HG03575 (cell line): ENCODE results near the gene AKAP7.
"Not testable (repeated sequence)": the region's sequence is repeated elsewhere in the genome, so short reads cannot be mapped to it uniquely, and the experiment has no call there.

ENCODE experiments used
- ATAC-seq: cut with Tn5 transposase; IDR thresholded peaks from one replicate; pipeline ENCODE4 v1.9.1; 2021; ENCODE audit not compliant: unreplicated experiment, insufficient number of reproducible peaks, low FRiP score; ENCODE audit errors: extremely low read depth

The AKAP7 gene

DNA sequence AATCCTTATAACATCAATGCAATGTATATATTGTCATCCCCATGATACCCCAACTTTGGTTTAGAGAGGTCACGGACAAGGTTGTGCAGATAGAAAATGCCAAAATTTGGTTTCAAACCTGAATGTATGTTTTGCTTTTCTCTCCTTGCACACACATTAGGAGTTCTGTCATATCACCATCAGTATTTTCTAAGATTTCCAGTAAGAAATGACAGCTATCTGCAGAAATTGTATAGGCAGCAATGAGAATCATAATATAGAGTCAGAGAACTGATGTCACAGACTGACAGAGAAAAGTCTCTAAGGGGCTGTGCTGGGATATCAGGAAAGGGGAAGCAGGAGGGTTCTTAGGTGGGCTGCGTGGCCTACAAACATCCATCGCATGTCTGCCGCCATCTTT lies 140.0 kb downstream of the AKAP7 start:
- no peak for ATAC-seq

DNA sequence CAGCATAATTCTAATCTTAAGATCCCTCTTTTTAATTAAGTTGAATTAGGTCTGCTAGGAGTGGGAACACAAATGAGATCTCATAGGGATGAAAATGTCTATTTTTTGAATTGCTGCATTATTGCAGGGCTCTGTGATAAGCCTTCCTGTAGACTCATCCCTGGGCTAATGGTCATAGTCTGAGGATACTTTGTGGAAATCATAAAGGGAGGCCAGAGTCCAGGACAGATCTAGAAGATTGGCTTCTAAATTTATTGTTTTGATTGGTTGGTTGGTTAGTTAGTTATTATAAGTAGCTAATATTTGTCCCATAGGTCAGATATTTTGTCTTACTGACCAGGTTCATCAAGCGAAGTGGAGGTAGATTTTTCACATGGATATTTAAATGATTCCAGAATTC lies 142.3 kb downstream of the AKAP7 start:
- ATAC-seq = no peak

DNA sequence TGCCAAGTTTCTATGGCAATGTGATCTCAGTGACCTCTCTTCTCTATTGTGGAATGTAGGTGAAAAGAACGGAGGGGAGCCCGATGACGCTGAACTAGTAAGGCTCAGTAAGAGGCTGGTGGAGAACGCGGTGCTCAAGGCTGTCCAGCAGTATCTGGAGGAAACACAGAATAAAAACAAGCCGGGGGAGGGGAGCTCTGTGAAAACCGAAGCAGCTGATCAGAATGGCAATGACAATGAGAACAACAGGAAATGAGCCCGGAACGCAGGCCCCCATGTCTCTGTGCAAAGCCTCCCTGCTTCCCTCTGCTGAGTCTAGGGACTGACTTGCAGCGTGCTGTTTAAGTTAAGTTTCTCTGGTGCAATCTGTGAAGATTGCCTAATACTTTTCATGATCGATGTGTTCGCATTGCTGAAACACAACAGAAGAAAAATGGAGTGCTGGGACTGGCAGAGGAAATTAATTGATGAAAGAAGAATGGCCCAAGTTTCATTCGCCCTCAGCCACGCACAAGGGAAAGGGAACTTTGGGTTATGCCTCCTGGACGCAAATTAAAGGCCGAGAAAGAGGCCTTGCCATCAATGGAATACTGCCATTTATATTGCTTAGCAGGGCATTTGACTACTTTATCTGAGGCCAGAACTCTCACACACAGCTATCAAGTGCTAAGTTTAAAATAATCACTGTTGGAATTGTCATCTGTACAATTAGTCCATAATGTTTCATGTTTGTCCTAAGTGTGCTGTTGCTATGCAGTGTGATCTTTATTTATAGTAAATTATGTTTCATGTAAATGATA lies 146.4 kb downstream of the AKAP7 start:
- ATAC-seq = no peak

DNA sequence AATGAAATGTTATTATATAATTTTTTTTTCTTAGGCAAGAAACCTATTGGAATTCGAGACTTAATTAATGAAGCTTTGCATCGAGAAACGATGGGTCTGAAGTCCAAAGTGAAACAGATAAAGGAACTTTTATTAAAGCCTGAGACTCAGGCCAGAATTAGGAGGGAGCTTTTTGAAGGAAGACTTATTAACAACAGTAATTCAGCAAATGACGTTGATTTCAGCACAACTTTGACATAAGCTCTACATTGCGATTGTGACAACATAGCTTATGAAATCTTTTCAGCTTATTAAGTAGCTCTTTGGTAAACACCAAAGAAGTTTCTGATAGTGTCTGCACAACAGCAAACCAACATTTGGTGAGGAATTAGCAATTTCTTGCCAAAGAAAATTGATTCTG lies 147.1 kb downstream of the AKAP7 start:
- no peak for ATAC-seq

DNA sequence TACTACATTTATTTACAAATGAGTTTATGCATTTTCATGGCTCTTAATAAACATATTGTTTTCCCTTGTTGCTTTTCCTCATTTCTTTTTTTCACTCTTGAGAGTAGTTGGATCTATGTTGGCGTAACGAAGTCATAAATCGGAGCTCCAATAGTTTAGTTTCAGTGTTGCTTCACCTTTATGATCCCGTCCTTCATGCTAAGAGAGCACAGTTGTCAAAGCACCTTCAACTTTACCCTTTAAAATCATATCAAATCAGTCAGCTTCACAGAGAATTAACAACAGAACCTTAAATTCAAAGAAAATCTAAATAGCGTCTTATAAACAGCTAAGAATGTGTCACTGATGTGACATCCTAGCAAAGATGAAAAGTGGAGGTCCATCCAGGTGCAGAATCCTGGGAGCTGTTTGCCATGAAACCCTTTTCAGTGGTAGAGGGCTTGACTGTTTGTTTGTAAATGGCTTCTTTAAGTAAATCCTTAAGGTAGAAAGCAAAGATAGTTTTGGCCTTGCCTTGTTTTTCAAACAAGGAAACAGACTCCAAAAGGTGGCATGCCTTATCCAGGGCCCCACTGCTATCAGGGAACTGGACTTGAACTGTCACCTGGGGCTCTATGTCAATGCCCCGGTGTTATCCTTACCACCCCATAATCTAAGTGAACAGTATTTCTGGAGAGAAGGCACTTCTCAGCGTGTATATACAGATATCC lies 148.4 kb downstream of the AKAP7 start:
- ATAC-seq = no peak

DNA sequence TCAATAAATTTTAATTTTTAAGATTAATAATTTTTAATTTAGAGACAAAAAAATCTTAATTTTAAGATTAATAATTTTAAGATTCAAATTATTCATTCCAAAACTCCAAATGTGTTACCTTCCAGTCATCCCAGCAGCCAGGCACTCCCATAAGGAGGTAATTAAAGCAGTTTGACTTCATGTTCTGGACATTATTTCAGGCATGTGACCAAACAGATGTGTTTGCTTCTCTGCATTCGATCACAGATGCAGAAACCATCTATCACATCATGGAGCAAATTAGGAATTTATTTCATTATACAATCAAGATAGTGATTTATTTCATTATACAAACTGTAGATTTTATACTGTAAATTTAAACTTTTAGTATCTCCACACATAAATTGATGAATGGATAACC lies 150.3 kb downstream of the AKAP7 start:
- ATAC-seq = no peak

DNA sequence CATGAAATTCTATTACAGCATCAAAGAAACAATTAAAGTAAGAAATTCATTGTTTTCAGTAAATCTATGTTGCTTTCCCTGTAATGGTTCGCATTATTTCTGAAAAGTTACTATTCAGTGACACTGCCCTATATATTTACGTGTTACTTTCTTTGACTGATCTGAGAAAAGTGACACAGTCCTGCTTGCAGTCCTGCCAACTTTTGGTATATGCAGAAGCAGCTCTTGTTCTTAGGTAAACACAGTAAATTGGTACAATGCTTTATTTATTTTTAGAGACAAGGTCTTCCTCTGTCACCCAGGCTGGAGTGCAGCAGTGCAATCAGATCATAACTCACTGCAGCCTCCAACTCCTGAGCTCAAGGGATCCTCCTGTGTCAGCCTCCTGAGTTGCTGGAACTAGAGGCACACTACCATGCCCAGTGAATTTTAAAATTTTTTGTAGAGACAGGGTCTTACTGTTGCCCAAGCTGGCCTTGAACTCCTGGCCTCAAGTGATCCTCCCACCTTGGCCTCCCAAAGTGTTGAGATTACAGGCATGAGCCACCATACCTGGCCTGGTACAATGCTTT lies 151.3 kb downstream of the AKAP7 start:
- ATAC-seq = no peak

DNA sequence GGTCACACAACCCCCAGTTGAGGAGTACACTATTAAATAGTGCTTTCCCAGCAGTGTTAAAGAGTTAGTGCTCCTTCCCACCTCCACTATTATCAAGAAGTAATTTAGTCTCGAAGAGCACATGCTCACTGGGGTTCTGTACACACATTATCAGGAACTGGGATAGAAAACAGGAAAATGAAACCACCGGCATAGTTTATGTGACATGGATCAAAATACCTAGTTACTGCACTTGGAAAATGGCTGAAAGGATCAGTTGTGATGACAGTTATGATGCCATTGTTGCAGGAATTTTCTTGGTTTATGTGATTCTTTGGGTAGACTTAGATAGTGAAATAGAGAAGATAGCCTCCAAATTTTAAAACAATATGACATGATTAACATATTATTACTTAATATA lies 152.9 kb downstream of the AKAP7 start:
- ATAC-seq = no peak

DNA sequence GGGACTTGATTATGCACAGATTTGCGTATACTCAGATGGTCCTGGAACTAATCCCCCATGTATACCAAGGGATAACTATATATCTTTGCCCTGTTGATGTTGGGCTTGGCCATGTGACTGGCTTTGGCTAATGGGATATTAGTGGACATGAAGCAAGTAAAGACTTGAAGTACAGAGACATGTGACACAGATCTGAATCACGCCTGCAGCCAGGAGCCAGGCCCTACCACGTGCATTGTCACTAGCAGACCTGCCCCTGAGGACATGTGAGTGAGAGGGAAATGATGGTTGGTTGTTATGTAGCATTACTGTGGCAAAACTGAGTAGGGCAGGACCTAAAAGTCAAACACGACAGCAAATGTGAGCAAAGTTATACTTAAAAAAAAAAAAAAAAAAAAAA lies 155.7 kb downstream of the AKAP7 start:
- ATAC-seq = no peak

DNA sequence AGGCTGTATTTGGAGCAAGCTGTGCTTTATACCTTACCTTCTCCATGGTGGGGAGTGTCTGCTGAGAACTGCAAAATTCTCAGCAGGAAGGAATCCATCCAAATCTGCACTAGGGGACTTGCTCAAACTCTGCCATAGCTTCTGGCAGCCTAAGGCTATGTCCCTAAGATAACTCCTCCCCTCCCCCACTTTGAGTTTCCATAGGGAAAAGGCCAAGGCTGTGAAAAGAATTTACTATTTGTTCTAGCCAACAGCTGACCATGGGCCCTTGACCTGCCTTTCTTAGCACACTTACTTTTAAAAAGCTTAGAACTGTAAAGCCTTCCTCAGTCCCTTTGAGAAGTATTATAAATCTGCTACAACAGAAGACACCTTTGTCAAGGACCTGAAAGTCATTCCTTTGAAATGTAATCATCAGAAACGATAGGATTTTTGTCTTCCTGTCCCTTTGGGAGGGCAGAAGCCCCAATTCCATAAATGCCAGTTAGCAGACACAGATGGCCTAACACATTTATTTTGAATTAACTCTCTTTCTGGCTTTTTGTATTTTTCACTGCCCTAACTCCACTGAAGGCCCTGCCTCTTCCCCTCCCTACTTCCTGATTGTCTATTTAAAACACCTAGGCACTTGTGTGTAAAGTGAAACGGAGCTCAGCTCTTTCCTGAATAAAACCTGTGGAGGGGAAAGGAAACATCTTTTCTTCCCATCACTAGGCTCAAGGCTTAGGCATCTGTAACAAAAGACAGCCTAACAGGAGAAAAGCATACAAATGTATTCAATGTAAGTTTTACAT lies 157.1 kb downstream of the AKAP7 start:
- ATAC-seq = no peak

DNA sequence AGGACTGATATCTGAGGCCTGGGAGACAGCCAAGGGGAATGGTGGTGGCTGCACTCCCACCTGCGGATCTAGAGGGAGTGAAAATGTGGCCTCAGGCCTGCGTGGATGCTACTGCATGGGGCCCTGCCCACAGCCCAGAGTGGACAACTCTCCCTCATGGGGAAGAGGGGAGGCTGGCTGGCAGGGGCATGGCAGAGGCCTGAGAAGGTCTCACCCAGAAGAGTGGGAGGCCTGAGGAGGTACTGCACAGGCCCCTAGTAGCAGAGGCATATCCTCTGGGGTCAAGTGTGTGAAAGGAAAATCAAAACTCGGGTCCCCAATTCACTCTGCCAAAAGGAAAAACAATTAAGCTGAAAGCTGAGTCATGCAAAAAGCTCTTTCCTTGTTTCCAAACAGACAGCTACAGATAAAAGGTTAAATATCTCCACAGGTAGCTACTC lies 158.2 kb downstream of the AKAP7 start:
- no peak for ATAC-seq

DNA sequence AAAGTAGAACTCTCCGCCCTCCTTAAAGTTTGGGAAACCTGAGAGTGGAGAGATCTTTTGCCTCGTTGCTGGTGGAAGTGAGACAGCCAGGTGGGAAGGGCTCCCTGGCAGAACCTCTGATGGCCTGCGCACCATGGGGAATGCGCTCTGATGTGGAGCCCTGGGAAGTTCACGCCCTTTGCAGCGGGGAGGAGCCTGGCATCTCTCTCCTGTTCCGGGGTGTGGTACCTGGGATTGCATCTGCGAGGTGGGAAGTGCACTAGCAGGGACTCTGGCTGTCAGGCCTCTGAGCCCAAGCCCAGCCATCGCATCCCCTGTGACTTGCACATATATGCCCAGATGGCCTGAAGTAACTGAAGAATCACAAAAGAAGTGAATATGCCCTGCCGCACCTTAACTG lies 159.8 kb downstream of the AKAP7 start:
- ATAC-seq = no peak

DNA sequence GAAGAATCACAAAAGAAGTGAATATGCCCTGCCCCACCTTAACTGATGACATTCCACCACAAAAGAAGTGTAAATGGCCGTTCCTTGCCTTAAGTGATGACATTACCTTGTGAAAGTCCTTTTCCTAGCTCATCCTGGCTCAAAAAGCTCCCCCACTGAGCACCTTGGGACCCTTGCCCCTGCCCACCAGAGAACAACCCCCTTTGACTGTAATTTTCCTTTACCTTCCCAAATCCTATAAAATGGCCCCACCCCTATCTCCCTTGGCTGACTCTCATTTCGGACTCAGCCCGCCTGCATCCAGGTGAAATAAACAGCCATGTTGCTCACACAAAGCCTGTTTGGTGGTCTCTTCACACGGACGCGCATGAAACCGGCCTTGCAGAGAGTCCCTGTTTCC lies 165.6 kb downstream of the AKAP7 start:
- not testable (repeated sequence) for ATAC-seq

DNA sequence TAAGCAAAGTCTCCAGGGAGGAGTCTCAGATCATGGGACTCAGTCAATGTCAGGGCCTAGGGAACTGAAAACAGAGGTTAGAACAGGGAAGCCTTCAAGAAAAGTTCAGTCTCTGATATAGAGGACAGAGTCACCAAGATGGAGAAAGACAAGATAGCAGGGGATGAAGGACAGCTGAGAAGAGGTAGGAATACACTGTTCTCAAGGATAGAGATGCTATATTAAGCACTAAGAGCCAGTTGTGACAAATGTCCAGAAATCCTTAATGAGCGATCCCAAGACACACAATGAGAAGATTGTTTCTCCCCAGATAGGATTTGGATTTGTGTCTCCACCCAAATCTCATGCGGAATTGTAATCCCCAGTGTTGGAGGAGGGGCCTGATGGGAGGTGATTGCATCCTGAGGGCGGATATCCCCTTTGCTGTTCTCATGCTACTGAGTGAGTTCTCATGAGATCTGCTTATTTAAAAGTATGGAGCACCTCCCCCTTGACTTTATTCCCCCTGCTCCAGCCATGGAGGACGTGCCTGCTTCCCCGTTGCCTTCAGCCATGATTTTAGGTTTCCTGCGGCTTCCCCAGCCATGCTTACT lies 168.2 kb downstream of the AKAP7 start:
- no peak for ATAC-seq

DNA sequence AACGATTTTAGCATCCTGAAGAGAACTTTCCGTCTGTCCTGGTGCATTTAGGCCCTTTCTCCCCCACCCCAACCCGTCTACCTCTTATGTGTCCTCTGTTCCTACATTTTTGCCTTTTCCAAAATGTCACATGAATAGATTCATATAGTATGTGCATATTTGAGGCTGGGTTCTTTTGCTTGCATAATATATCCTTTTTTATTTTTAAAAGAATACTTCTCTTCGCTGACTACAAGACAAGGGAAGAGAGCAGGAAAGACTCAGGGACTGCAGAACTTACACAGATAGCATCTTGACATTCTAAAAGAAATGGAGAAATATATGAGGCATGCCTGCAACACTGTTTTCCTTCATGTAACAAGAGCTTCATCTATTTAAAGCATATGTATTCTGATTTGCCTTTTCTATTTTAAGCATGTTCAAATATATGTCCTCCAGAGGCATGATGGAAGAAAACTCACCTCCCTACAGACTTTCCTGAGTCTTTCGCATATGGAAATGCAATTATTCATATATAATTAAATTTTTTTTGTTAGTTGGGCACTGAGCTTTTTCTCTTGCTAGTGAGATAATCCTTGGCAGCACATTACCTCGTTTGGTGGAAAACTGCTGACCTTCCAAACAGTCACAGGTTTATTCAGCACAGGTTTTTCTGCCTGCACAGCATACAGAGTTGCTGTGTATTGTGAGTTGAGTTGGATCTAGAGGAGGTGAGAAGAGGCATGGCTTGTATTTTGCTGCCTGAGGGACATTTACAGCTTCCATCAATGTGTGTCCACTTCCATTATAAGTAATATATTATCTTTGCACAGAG lies 170.0 kb downstream of the AKAP7 start:
- no peak for ATAC-seq

DNA sequence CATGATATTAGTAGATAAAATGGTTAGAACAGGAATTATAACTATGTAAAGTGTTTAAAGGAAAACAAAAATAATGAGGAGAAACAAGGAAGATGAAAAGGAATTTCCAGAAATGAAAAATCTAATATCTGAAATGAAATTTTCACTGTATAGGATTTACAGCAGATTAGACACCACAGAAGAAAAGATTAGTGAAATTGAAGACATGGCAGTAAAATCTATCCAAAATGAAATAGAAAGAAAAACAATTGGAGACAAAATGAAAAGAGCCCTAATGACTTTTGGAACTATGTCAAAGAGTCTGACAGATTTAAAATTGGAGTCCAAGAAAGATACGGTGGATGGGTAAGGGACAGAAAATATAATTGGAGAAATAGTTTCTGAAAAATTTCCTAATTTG lies 174.2 kb downstream of the AKAP7 start:
- no peak for ATAC-seq

DNA sequence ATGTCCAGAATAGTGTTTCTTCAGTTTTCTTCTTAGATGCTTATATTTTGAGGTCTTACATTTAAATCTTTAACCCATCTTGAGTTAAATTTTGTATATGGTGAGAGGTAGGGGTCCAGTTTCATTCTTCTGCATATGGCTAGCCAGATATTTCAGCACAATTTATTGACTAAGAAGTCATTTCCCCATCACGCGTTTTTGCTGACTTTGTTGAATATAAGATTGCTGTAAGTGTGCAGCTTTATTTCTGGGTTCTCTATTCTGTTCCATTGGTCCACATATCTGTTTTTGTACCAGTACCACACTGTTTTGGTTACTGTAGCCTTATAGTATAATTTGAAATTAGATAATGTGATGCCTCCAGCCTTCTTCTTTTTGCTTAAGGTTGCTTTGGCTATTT lies 179.6 kb downstream of the AKAP7 start:
- no peak for ATAC-seq

DNA sequence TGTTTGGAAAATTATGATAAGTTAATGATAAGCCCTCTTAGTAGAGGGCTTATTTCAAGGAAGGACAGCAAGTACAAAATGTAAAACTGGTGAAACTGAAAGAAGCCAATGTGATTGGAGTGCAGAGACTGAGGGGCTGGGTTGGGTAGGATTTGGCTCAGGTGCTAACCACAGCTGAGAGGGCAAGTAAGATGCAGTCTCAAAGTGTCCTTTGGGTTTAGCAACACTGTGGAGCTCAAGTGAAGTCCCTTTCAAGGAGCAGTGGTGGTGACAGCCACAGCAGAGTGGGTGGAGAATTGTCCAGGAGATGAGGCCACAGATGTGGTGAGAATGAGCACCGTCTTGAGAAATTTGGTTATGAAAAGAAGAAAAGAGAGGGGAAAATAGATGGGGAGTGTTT lies 181.4 kb downstream of the AKAP7 start:
- ATAC-seq = no peak
